GM18507 (cell line): ENCODE data around the gene PCGF6.

ENCODE experiments used
- DNase-seq: peaks from one replicate; pipeline ENCODE4 v3.0.0; 2011; ENCODE audit warnings: low read depth; ENCODE audit not compliant: insufficient read length; ENCODE audit errors: extremely low spot score
- FAIRE-seq: peaks from 2 replicates; lab custom pipeline; 2011; peaks lifted over from hg19 to GRCh38; lab: Jason Lieb, UNC

PCGF6 gene

GRCh38 chr10:103333934-103334520 is 16.9 kb downstream of the PCGF6 start:
- FAIRE-seq: peak; percentile 15

GRCh38 chr10:103327906-103328305 is 23.0 kb downstream of the PCGF6 start:
- FAIRE-seq: no peak
- no peak for DNase-seq

More at GRCh38 chr10:103333934-103334520, 16.9 kb downstream of the PCGF6 start:
- no peak for DNase-seq

DNA sequence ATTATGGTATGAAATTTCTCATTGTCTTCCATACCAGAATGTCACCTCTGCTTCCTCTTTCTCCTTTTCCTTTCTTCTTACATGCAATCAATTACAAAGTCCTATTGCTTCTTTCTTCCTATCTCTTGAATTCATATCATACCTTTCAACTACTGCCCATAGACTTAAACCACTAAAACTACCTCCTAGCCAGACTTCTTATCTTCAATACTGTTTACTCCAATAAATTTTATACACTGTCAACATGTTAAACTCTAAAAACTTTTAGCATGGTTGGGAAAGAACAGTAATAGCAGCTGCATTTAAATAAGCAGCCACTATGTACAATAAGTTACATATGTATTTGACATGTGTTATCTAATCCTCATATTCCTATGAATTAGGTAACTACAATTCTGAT is 34.9 kb downstream of the PCGF6 start:
- DNase-seq (no peak), FAIRE-seq (no peak)

GRCh38 chr10:103310197-103310596 is 40.7 kb downstream of the PCGF6 start:
- DNase-seq (no peak), FAIRE-seq (no peak)

DNA sequence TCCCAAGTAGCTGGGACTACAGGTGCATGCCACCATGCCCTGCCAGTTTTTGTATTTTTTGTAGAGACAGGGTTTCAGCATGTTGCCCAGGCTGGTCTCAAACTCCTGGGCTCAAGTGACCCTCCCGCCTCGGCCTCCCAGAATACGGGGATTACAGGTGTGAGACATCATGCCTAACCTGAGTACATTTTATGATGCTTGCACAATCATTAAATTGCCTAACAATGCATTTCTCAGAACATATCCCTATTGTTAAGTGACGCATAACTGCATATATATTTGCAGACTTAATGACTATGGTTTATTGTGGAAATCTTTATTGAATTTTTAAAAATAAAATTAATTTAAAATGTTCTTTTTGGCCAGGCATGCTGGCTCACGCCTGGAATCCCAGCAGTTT is 43.3 kb downstream of the PCGF6 start:
- DNase-seq: no peak
- FAIRE-seq: no peak

- FAIRE-seq (no peak), DNase-seq (no peak)
These were observed 55.4 kb downstream of the PCGF6 start for GRCh38 chr10:103295374-103296015.

GRCh38 chr10:103291588-103291987 is 59.4 kb downstream of the PCGF6 start:
- DNase-seq (no peak), FAIRE-seq (no peak)

- FAIRE-seq: no peak
- DNase-seq: no peak
These were observed 62.9 kb downstream of the PCGF6 start for GRCh38 chr10:103287992-103288391.

DNA sequence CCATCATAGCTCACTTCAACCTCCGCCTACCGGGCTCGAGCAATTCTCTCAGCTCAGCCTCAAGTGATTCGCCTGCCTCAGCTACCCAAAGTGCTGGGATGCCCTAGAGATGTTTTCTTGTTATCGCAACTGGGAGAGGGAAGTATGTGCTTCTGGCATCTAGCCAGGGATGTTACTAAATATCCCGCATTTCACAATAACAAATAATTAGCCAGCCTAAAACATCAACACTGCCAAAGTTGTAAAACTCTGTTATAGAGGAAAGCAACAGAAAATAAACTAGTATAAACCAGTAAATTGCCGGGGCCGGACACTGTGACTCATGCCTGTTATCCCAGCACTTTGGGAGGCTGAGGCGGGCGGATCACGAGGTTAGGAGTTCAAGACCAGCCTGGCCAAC is 66.8 kb downstream of the PCGF6 start:
- FAIRE-seq: no peak
- DNase-seq: no peak

DNA sequence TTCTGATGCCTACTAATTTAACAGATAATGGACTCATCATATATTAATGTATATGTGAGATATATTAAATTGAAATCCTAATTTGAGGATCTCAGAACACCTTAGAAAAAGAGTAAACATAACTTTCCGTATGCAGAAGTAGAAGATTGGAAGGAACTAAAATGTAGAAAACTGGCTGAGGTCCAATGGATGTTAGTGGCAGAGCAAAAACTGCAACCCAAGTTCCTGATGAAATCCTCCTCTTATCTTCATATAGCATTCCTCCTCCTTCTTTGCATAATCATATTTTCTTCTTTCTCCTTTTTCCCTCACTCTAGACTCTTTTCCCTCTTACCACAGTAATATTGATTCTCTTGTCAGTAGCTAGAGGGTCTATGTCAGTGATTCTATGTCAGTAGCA is 68.0 kb downstream of the PCGF6 start:
- no peak for DNase-seq
- FAIRE-seq: no peak

GRCh38 chr10:103281753-103282152 is 69.2 kb downstream of the PCGF6 start:
- DNase-seq (no peak), FAIRE-seq (no peak)

DNA sequence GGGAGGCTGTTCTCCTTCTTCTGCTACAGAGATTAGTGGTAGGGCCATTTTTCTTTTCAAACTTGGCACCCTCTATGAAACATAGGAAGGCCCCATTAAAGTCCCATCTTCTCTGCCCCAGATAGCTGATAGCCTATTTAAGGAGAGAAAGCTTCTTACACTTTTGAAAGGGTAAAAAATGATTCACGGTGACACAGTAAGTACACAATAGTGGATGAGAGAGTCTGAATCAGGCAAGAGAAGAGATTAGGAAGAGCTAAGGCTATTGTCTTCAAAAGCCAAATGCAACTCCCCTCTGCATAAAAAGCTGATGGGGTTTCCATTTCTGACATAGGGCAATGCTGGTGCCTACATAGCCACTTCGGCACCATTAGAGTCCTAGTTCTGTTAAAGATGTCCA is 70.4 kb downstream of the PCGF6 start:
- no peak for DNase-seq
- FAIRE-seq: no peak

DNA sequence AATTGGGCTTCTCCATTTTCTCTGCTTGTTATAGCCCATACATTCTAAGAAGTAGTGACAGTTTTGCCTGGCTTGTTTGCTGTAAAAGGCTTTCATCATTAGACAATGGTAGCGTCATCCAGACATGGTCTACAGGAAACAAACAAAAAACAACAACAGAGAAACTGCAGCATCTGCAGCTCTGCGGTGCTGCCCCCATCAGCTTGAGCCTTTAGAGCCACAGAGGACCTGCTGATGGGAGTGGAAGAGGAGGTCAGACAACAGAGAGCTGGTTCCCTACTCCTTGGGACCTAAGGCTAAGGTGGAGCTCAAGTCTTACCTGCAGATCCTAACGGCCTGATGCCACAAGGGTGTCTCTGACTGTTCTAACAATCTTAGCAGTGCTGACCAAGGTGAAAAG is 70.9 kb downstream of the PCGF6 start:
- FAIRE-seq: no peak
- no peak for DNase-seq

- peak; percentile 33 for FAIRE-seq
- DNase-seq: no peak
These were observed 72.1 kb downstream of the PCGF6 start for GRCh38 chr10:103278862-103279298.

- no peak for FAIRE-seq
- no peak for DNase-seq
These were observed 72.5 kb downstream of the PCGF6 start for GRCh38 chr10:103278537-103278823.

GRCh38 chr10:103277713-103278536 is 73.0 kb downstream of the PCGF6 start:
- FAIRE-seq (no peak), DNase-seq (no peak)

GRCh38 chr10:103276896-103277712 is 73.8 kb downstream of the PCGF6 start, which contains the start of gene INA:
Gene INA (plus strand): TSS chr10:103277138. CDS start chr10:103277212, 74 bp downstream.
- FAIRE-seq (no peak), DNase-seq (no peak)

DNA sequence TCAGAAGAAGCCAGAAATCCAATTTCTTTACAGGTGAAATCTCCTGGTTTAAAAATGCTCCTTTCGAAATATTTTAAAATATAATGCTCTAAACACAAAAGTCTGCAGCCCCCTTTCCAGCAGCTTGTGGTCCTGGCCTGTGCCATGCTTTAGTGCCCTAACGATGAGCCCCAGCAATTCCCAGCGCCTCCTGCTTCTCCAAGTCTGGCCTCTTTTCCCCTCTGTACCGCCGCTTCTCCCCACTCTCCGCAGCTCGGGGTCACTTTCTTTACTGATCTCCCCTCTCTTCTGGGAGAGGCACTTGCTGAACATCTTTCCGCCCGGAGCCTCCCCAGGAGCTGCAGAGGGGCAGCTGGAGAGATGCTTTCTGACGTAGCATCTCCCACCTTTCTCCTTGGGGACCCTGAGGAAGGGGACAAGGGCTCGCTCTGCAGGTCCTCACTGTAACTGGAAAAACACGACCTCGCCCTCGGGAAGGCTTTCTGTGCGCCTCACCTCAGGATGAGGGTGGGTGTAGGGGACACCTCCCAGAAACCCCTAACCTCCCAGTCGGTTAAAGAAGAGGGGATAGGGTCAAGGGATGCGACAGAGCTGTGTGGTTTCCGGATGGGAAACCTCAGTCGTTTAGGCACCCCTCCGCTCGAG is 74.6 kb downstream of the PCGF6 start:
- DNase-seq: no peak
- no peak for FAIRE-seq

DNA sequence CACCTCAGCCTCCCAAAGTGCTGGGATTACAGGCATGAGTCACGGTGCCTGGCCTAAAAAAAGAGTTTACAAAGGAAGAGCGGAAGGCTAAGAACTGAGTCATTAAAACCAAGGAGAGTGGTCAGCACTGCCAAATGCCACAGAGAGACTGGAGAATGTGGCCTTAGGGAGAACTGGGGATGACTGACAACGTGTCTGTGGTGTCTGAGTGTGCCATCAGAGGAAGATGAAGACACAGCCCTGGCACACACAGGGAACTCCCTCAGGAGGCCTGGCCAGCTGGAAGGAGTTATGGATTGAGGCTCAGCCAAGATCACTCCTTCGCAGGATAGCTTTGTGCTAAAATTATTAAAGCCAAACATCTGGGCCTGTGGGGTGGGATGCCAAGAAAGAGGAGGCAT is 77.9 kb downstream of the PCGF6 start:
- DNase-seq (no peak), FAIRE-seq (no peak)
